ENCODE data around the gene NDOR1. TPM values are rescaled to one million over a fixed set of nuclear protein-coding genes. Genes with fewer than 3 reads are reported as not detected.

NDOR1 gene
- total RNA-seq, 1 experiment from 2014 or later = 31.8 TPM

GRCh38 chr9:137230705-137231371, 25.3 kb downstream of the NDOR1 start, which contains the start of gene SLC34A3:
TSS of gene SLC34A3 (plus strand) at chr9:137230901. CDS start at chr9:137231703, 802 bp downstream.
- H3K9me3 ChIP-seq = no peaks in the 10 kb centered on the region
- H3K27me3 ChIP-seq (replicated peaks; ENCODE audit: control insufficient read depth, insufficient read depth, low read length) = no peaks in the 10 kb centered on the region
- H3K4me3 ChIP-seq (ENCODE audit: low read depth, low read length) = no peak within 1 kb of the TSS
- Mint-ChIP-seq H3K4me3 (ENCODE audit: unreplicated experiment) (no peak within 1 kb of the TSS), H3K27me3 (ENCODE audit: insufficient read depth, unreplicated experiment) (no peaks in the 10 kb centered on the region), H3K27ac (ENCODE audit: unreplicated experiment) (no peak within 1 kb of the TSS), H3K9me3 (ENCODE audit: unreplicated experiment) (no peaks in the 10 kb centered on the region), H3K36me3 (ENCODE audit: insufficient read depth, unreplicated experiment) (peaks cover 14% of the 10 kb centered on the region), H3K4me1 (ENCODE audit: low read depth, unreplicated experiment) (peaks cover 19% of the 10 kb centered on the region)
- no peak for TF ChIP-seq CTCF (IDR thresholded peaks at IDR 0.05; ENCODE audit: insufficient read depth in 1 of 2, low read depth in 1 of 2, low read length in 1 of 2, severe bottlenecking in 1 of 2, unreplicated experiment in 1 of 2)
- no peak for DNase-seq
- BruUV-seq (replicated peaks) = no TSS peak
- CTCF ChIA-PET = interaction anchor here (0.6 to 1.0 kb wide), 2 partner anchors 41 to 117 kb away, joined by 3 to 4 read pairs; no protein-coding TSS in a partner anchor
- POLR2A ChIA-PET = interaction anchor here (0.6 kb wide), 1 partner anchor 7 kb away, joined by 7 read pairs; no protein-coding TSS in a partner anchor
- no peaks in the 10 kb centered on the region for H3K36me3 ChIP-seq (ENCODE audit: control insufficient read depth, insufficient read depth, low read length)
- H3K4me1 ChIP-seq = peaks cover 42% of the 10 kb centered on the region
- intact Hi-C loops (cut with micrococcal nuclease; ENCODE audit: unreplicated experiment) = no loop called here

GRCh38 chr9:137231372-137232039, 26.0 kb downstream of the NDOR1 start:
- POLR2A ChIA-PET = interaction anchor here (0.6 kb wide), 1 partner anchor 8 kb away, joined by 7 read pairs; no protein-coding TSS in a partner anchor
- no peak overlapping the region for H3K27ac Mint-ChIP-seq (ENCODE audit: unreplicated experiment)

More at GRCh38 chr9:137231372-137232039, 26.0 kb downstream of the NDOR1 start:
- H3K36me3 ChIP-seq (ENCODE audit: control insufficient read depth, insufficient read depth, low read length) = no peaks in the 10 kb centered on the region
- H3K4me3 ChIP-seq (ENCODE audit: low read depth, low read length) = no peak overlapping the region
- no peak overlapping the region for H3K4me3 Mint-ChIP-seq (ENCODE audit: unreplicated experiment)
- CTCF ChIA-PET = interaction anchor here (0.6 to 1.0 kb wide), 2 partner anchors 42 to 118 kb away, joined by 3 to 4 read pairs; no protein-coding TSS in a partner anchor
- H3K27me3 ChIP-seq (replicated peaks; ENCODE audit: control insufficient read depth, insufficient read depth, low read length) = no peaks in the 10 kb centered on the region
- H3K4me1 ChIP-seq = peaks cover 44% of the 10 kb centered on the region
- no peaks in the 10 kb centered on the region for H3K27me3 Mint-ChIP-seq (ENCODE audit: insufficient read depth, unreplicated experiment)
- no peaks in the 10 kb centered on the region for H3K9me3 Mint-ChIP-seq (ENCODE audit: unreplicated experiment)
- no peak for DNase-seq
- H3K4me1 Mint-ChIP-seq (ENCODE audit: low read depth, unreplicated experiment) = peaks cover 15% of the 10 kb centered on the region
- intact Hi-C loops (cut with micrococcal nuclease; ENCODE audit: unreplicated experiment) = no loop called here
- TF ChIP-seq CTCF (IDR thresholded peaks at IDR 0.05; ENCODE audit: insufficient read depth in 1 of 2, low read depth in 1 of 2, low read length in 1 of 2, severe bottlenecking in 1 of 2, unreplicated experiment in 1 of 2) = no peak
- BruUV-seq (replicated peaks) = no TSS peak
- no peaks in the 10 kb centered on the region for H3K9me3 ChIP-seq
- H3K36me3 Mint-ChIP-seq (ENCODE audit: insufficient read depth, unreplicated experiment) = peaks cover 14% of the 10 kb centered on the region

All from Caco-2 (cell line).